PFSK-1 (cell line): ENCODE results near the gene FMN1.

Experiments used
- POLR2AphosphoS5 ChIP-seq: IDR thresholded peaks from 2 replicates; pipeline ENCODE4 v1.6.1; 2012; ENCODE audit warnings: low read depth, mild to moderate bottlenecking, control low read depth, low read length, moderate library complexity
- SIN3A ChIP-seq: IDR thresholded peaks from 2 replicates; pipeline ENCODE4 v1.6.1; 2012; ENCODE audit warnings: mild to moderate bottlenecking, low read length, moderate library complexity, borderline replicate concordance; ENCODE audit not compliant: insufficient read depth
- TAF1 ChIP-seq: IDR thresholded peaks from 2 replicates; pipeline ENCODE4 v1.6.1; 2012; ENCODE audit warnings: low read length, control low read depth, borderline replicate concordance; ENCODE audit not compliant: insufficient read depth

DNA sequence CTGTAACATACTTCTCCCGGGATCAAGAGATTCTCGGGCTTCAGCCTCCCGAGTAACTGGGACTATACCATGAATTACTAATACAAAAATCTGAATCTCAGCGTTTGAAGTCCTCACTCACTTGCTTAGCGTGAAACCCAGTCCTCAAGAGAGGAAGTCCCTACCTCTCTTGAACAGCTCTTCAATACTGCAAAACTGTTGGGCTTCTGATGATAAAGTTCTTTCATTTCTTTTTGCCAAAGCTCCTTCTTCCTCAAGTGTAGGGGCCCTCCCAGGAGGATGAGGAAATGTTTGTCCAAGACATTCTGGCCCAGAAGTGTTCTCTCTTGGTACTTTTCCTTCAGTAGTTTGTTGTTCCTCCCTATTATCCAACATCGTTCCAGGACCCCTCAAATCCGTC, 48.5 kb downstream of the FMN1 start:
- TF ChIP-seq TAF1 (no peak), POLR2AphosphoS5 (no peak), SIN3A (no peak)
